HepG2 (cell line): ENCODE measurements around the gene GIMAP1. TPM values are rescaled to one million over a fixed set of nuclear protein-coding genes. Genes with fewer than 3 reads are reported as not detected.

ENCODE experiments used
- ATAC-seq: fragments of 200-7000 bp; cut with Tn5 transposase; 3 replicates; pipeline ENCODE4 v1.9.1; 2020; ENCODE audit warnings: mild to moderate bottlenecking, moderate library complexity
- BruUV-seq: library from RNA; stranded (reverse); fragments of 400-500 nt; replicated peaks from 2 replicates; lab custom pipeline; 2021; lab: Mats Ljungman, UMichigan
- CTCF ChIA-PET: fragments of 300-600 bp; formaldehyde crosslinking; extraction: SDS; loops from one replicate; lab custom pipeline; 2021; ENCODE audit warnings: low total read pairs, inconsistent platforms, low intra/inter-chr PET ratio; lab: Yijun Ruan, JAX
- POLR2A ChIA-PET: fragments of 350-600 bp; sonication (Branson Sonifier 250); formaldehyde crosslinking; loops from one replicate; lab custom pipeline; 2020; ENCODE audit warnings: antibody characterized with exemption, inconsistent platforms; lab: Yijun Ruan, JAX
- DNase-seq: peaks from one replicate; pipeline ENCODE4 v3.0.0-alpha.2; 2015; ENCODE audit warnings: low spot score
- FAIRE-seq: peaks from 3 replicates; lab custom pipeline; 2011; peaks lifted over from hg19 to GRCh38; lab: Jason Lieb, UNC
- H2AFZ ChIP-seq: one replicate; pipeline ENCODE4 v1.6.1; 2011; ENCODE audit warnings: low read length, inconsistent platforms
- H3K27ac ChIP-seq: fragments of 300-600 bp; 3 replicates; pipeline ENCODE4 v1.8.0; 2011; ENCODE audit warnings: mixed run types, mild to moderate bottlenecking, mixed read lengths, low read length, inconsistent platforms; ENCODE audit not compliant: insufficient read depth; ENCODE audit errors: extremely low read length
- H3K27me3 ChIP-seq, 2 experiments: fragments of 200-600 bp in 1 of 2; 2 replicates in 1 of 2; 3 replicates in 1 of 2; pipeline versions ENCODE4 v1.6.0 to v1.8.0; 2011; ENCODE audit warnings: low read length in 2 of 2, mild to moderate bottlenecking in 2 of 2, moderate library complexity in 2 of 2, inconsistent platforms in 1 of 2; ENCODE audit not compliant: insufficient read depth in 2 of 2, control insufficient read depth in 1 of 2
- H3K36me3 ChIP-seq, 2 experiments: fragments of 200-600 bp in 1 of 2; replicated peaks in 1 of 2; 2 replicates in 1 of 2; 3 replicates in 1 of 2; pipeline versions ENCODE4 v1.5.1 to v1.8.0; 2011; ENCODE audit warnings: low read length in 2 of 2, inconsistent platforms in 1 of 2; ENCODE audit not compliant: insufficient read depth in 2 of 2, control insufficient read depth in 1 of 2
- H3K4me1 ChIP-seq: 2 replicates; pipeline ENCODE4 v1.5.1; 2012; ENCODE audit warnings: low read length, inconsistent platforms; ENCODE audit not compliant: insufficient read depth
- H3K4me2 ChIP-seq: 2 replicates; pipeline ENCODE4 v1.6.0; 2011; ENCODE audit warnings: low read depth, low read length, inconsistent platforms
- H3K4me3 ChIP-seq, 3 experiments: fragments of 200-600 bp in 1 of 3; sonication (generic), shearing (Covaris generic) in 1 of 3; replicated peaks in 1 of 3; 2 replicates each; pipeline ENCODE4 v1.5.1; 2011 to 2016; ENCODE audit warnings: low read length in 3 of 3, inconsistent platforms in 2 of 3, low read depth in 2 of 3, mild to moderate bottlenecking in 2 of 3, control low read depth in 1 of 3, mixed read lengths in 1 of 3; ENCODE audit not compliant: insufficient read depth in 1 of 3
- H3K79me2 ChIP-seq: one replicate; pipeline ENCODE4 v1.6.1; 2011; ENCODE audit warnings: low read length, inconsistent platforms; ENCODE audit not compliant: insufficient read depth
- H3K9ac ChIP-seq: 2 replicates; pipeline ENCODE4 v1.6.0; 2011; ENCODE audit warnings: mild to moderate bottlenecking, low read depth, low read length, inconsistent platforms; ENCODE audit not compliant: insufficient read depth
- H3K9me3 ChIP-seq: 2 replicates; pipeline ENCODE4 v1.5.1; 2012; ENCODE audit warnings: mild to moderate bottlenecking, low read length
- H4K20me1 ChIP-seq: 2 replicates; pipeline ENCODE4 v1.6.0; 2011; ENCODE audit warnings: inconsistent platforms, mild to moderate bottlenecking, low read length, moderate library complexity; ENCODE audit not compliant: insufficient read depth
- ADNP ChIP-seq: sonication (generic); formaldehyde crosslinking; IDR thresholded peaks from 2 replicates; pipeline ENCODE4 v1.4.0; 2020; ENCODE audit warnings: missing genetic modification reagents
- ATF7 ChIP-seq, 2 experiments: fragments of 450-650 bp in 1 of 2; sonication (generic) in 1 of 2; formaldehyde crosslinking in 1 of 2; IDR thresholded peaks; 2 replicates each; pipeline versions ENCODE4 v1.4.0 to v1.6.1; 2016 to 2020; ENCODE audit warnings: antibody characterized with exemption in 1 of 2, mild to moderate bottlenecking in 1 of 2, missing genetic modification reagents in 1 of 2
- E2F1 ChIP-seq: sonication (generic); formaldehyde crosslinking; IDR thresholded peaks from 2 replicates; pipeline ENCODE4 v1.5.0; 2020; ENCODE audit warnings: missing genetic modification reagents
- FUBP1 ChIP-seq: sonication (generic); formaldehyde crosslinking; IDR thresholded peaks from 2 replicates; pipeline ENCODE4 v1.5.1; 2020; ENCODE audit warnings: missing genetic modification reagents, mild to moderate bottlenecking, borderline replicate concordance
- GABPB1 ChIP-seq: IDR thresholded peaks from 2 replicates; pipeline ENCODE4 v1.6.1; 2016; ENCODE audit warnings: mild to moderate bottlenecking, missing genetic modification reagents, moderate library complexity, missing compliant biosample characterization
- HHEX ChIP-seq: IDR thresholded peaks from 2 replicates; pipeline ENCODE4 v1.6.1; 2016; ENCODE audit warnings: control low read depth
- IRF9 ChIP-seq: sonication (generic); formaldehyde crosslinking; IDR thresholded peaks from 2 replicates; pipeline ENCODE4 v1.8.0; 2022; ENCODE audit warnings: missing genetic modification reagents, mild to moderate bottlenecking, borderline replicate concordance
- ISX ChIP-seq: sonication (generic); formaldehyde crosslinking; conservative IDR thresholded peaks from 2 replicates; pipeline ENCODE4 v1.5.0; 2020; ENCODE audit warnings: missing genetic modification reagents
- KMT2A ChIP-seq: sonication (generic); formaldehyde crosslinking; IDR thresholded peaks from 2 replicates; pipeline ENCODE4 v1.4.0; 2020; ENCODE audit warnings: missing genetic modification reagents
- PHF5A ChIP-seq: IDR thresholded peaks from one replicate; pipeline ENCODE4 v1.6.1; 2018; ENCODE audit warnings: low read depth, missing genetic modification reagents; ENCODE audit not compliant: unreplicated experiment
- REPIN1 ChIP-seq: sonication (generic); formaldehyde crosslinking; IDR thresholded peaks from 2 replicates; pipeline ENCODE4 v1.8.0; 2022; ENCODE audit warnings: missing genetic modification reagents, low read depth, mild to moderate bottlenecking, borderline replicate concordance
- TSC22D2 ChIP-seq: sonication (generic); formaldehyde crosslinking; IDR thresholded peaks from 2 replicates; pipeline ENCODE4 v1.5.1; 2020; ENCODE audit warnings: missing genetic modification reagents, mild to moderate bottlenecking, borderline replicate concordance
- ZNF143 ChIP-seq: sonication (generic); formaldehyde crosslinking; IDR thresholded peaks from 2 replicates; pipeline ENCODE4 v1.4.0; 2020; ENCODE audit warnings: missing genetic modification reagents
- ZNF589 ChIP-seq: sonication (generic); formaldehyde crosslinking; conservative IDR thresholded peaks from 2 replicates; pipeline ENCODE4 v1.8.0; 2022; ENCODE audit warnings: mild to moderate bottlenecking, moderate library complexity, missing genetic modification reagents
- ZNF747 ChIP-seq: sonication (generic); formaldehyde crosslinking; IDR thresholded peaks from 2 replicates; pipeline ENCODE4 v1.8.1; 2023; ENCODE audit warnings: missing genetic modification reagents, mild to moderate bottlenecking, borderline replicate concordance
- ZNF83 ChIP-seq: sonication (generic); formaldehyde crosslinking; IDR thresholded peaks from 2 replicates; pipeline ENCODE4 v1.4.0; 2020; ENCODE audit warnings: missing genetic modification reagents, mild to moderate bottlenecking, borderline replicate concordance
- WGBS: methylation state at CpG from one replicate; pipeline ENCODE4 v1.1.6; 2017; ENCODE audit warnings: low lambda C conversion rate; 5-methylcytosine and 5-hydroxymethylcytosine counted together
- in situ Hi-C: cut with HindIII; loops from 2 replicates; pipeline ENCODE4 v1.10.0; 2017; ENCODE audit warnings: low pct_unique_long_range_greater_than_20kb; ENCODE audit not compliant: extremely low pct_ligation_motif_present
- intact Hi-C: fragments of 100-400 bp; cut with micrococcal nuclease; formaldehyde crosslinking; loops from one replicate; pipeline ENCODE4 v1.10.0; 2022; ENCODE audit not compliant: unreplicated experiment
- polyA plus RNA-seq, 8 experiments: library from polyadenylated mRNA; depleted of rRNA in 3 of 8; stranded (reverse) in 7 of 8; unstranded in 1 of 8; fragments of >200 nt; fragmentation: Illumina TruSeq in 4 of 8; extraction: Trizol in 4 of 8; gene quantifications; 2 replicates each; pipeline versions ENCODE4 v1.2.1 to v1.2.3, GENCODE V29; 2011 to 2016; ENCODE audit warnings: low read depth in 4 of 8, missing spikeins in 1 of 8, mixed read lengths in 1 of 8; ENCODE audit not compliant: insufficient read depth in 1 of 8
- total RNA-seq, 5 experiments: library from RNA; depleted of rRNA; stranded (reverse); fragments of >200 nt; fragmentation: Illumina TruSeq; extraction: Trizol; gene quantifications; 2 replicates each; pipeline ENCODE4 v1.2.3, GENCODE V29; 2016; ENCODE audit warnings: low read depth in 1 of 5

Gene GIMAP1
- total and polyA plus RNA-seq, 2 of the 13 experiments (the other 11 are each of a cell fraction or from before 2014, with no cell fraction given): not detected

GRCh38 chr7:150751702-150752101, 35.3 kb downstream of the GIMAP1 start:
- 35% methylated on average over 2 of the region's 2 CpGs for WGBS
- ATAC-seq: no peak

GRCh38 chr7:150753239-150753638, 36.8 kb downstream of the GIMAP1 start:
- Histone ChIP-seq H3K27ac (no peak overlapping the region), H4K20me1 (no peaks in the 10 kb centered on the region), H3K27me3 (peaks cover 0 to 4% of the 10 kb centered on the region in 2 experiments; a peak in 1 of 5 replicates), H3K4me1 (no peaks in the 10 kb centered on the region), H3K9me3 (no peaks in the 10 kb centered on the region), H3K4me2 (no peak overlapping the region), H3K9ac (no peak overlapping the region), H3K79me2 (no peaks in the 10 kb centered on the region), H3K36me3 (no peaks in the 10 kb centered on the region), H2AFZ (no peak overlapping the region), H3K4me3 (no peak overlapping the region)
- no peak for FAIRE-seq
- in situ Hi-C loops (loop anchor here (25.0 kb wide), 1 partner anchor 466 kb away; no protein-coding TSS in a partner anchor), intact Hi-C loops (loop anchor here (5.0 kb wide), 1 partner anchor 466 kb away; no protein-coding TSS in a partner anchor)
- no peak for ATAC-seq
- CTCF ChIA-PET: interaction anchor here (2.1 kb wide), 1 partner anchor 305 kb away, joined by 9 read pairs; no protein-coding TSS in a partner anchor
- POLR2A ChIA-PET: no interaction called here
- BruUV-seq: no TSS peak
- 42% methylated on average over 6 of the region's 6 CpGs for WGBS
- no peak for DNase-seq
- TF ChIP-seq ISX: no peak
- TF ChIP-seq ADNP (CRISPR knock-in tag): no peak
- no peak for TF ChIP-seq ATF7 (IDR thresholded peaks at IDR 0.05)
- no peak for TF ChIP-seq ATF7 (CRISPR knock-in tag; IDR thresholded peaks at IDR 0.05)
- no peak for TF ChIP-seq KMT2A (CRISPR knock-in tag)
- TF ChIP-seq ZNF747 (CRISPR knock-in tag): no peak
- no peak for TF ChIP-seq ZNF143
- no peak for TF ChIP-seq E2F1 (CRISPR knock-in tag)
- no peak for TF ChIP-seq FUBP1 (CRISPR knock-in tag)
- TF ChIP-seq ZNF83 (CRISPR knock-in tag): no peak
- no peak for TF ChIP-seq HHEX
- TF ChIP-seq ZNF589 (CRISPR knock-in tag): no peak
- no peak for TF ChIP-seq PHF5A (CRISPR knock-in tag)
- no peak for TF ChIP-seq IRF9

More at GRCh38 chr7:150751702-150752101, 35.3 kb downstream of the GIMAP1 start:
- no peak overlapping the region for H3K4me3 ChIP-seq
- no peaks in the 10 kb centered on the region for H4K20me1 ChIP-seq
- no peaks in the 10 kb centered on the region for H3K4me1 ChIP-seq
- H3K9ac ChIP-seq: no peak overlapping the region
- intact Hi-C loops (loop anchor here (5.0 kb wide), 1 partner anchor 464 kb away; no protein-coding TSS in a partner anchor), in situ Hi-C loops (loop anchor here (25.0 kb wide), 1 partner anchor 464 kb away; no protein-coding TSS in a partner anchor)
- no peak overlapping the region for H3K27ac ChIP-seq
- no peaks in the 10 kb centered on the region for H3K79me2 ChIP-seq
- no peak for DNase-seq
- H2AFZ ChIP-seq: no peak overlapping the region
- TF ChIP-seq REPIN1 (CRISPR knock-in tag) (no peak), TSC22D2 (CRISPR knock-in tag) (no peak), GABPB1 (CRISPR knock-in tag) (no peak)
- ChIA-PET POLR2A (no interaction called here), CTCF (no interaction called here)
- H3K27me3 ChIP-seq: peaks cover 0 to 7% of the 10 kb centered on the region in 2 experiments; a peak in 1 of 5 replicates
- H3K36me3 ChIP-seq: no peaks in the 10 kb centered on the region
- no peak for FAIRE-seq
- no peak overlapping the region for H3K4me2 ChIP-seq
- H3K9me3 ChIP-seq: no peaks in the 10 kb centered on the region
- no TSS peak for BruUV-seq
